Sigmoid colon (tissue), 7 donors: Measurements from ENCODE around the gene RNF169. TPM values are rescaled to one million over a fixed set of nuclear protein-coding genes. Genes with fewer than 3 reads are reported as not detected.
A peak's percentile ranks its signal among the peaks of the same experiment; 100 is the strongest.

Experiments used
- DNase-seq: peaks from one replicate; pipeline ENCODE4 v3.0.0-alpha.2; 2019
- H3K27ac ChIP-seq, 4 donors: fragments of 200-600 bp; sonication (generic); one replicate each; pipeline ENCODE4 v1.5.1; 2016 to 2019; ENCODE audit warnings: mild to moderate bottlenecking in 1 of 4
- H3K27me3 ChIP-seq, 3 donors: fragments of 200-600 bp; sonication (generic); one replicate each; pipeline ENCODE4 v1.5.1; 2019; ENCODE audit warnings: mild to moderate bottlenecking in 1 of 3
- H3K36me3 ChIP-seq, 4 donors: fragments of 200-600 bp; sonication (generic); one replicate each; pipeline ENCODE4 v1.5.1; 2016 to 2019
- H3K4me1 ChIP-seq, 4 donors: fragments of 200-600 bp; sonication (generic); one replicate each; pipeline ENCODE4 v1.5.1; 2017 to 2019
- H3K4me3 ChIP-seq, 4 donors: fragments of 200-600 bp; sonication (generic); one replicate each; pipeline ENCODE4 v1.5.1; 2017 to 2019; ENCODE audit warnings: mild to moderate bottlenecking in 2 of 4, moderate library complexity in 1 of 4
- H3K9me3 ChIP-seq, 4 donors: fragments of 200-600 bp in 3 of 4; sonication (generic) in 3 of 4; one replicate each; pipeline versions ENCODE4 v1.5.1 to v1.6.1; 2013 to 2019
- EP300 ChIP-seq, 4 donors: sonication (generic); formaldehyde crosslinking; IDR thresholded peaks; one replicate each; pipeline ENCODE4 v1.6.1; 2017; ENCODE audit warnings: antibody characterized with exemption in 4 of 4
- POLR2A ChIP-seq, 2 donors: fragments of 450-650 bp; IDR thresholded peaks; one replicate each; pipeline ENCODE4 v1.6.1; 2016; ENCODE audit warnings: antibody characterized with exemption in 2 of 2, mild to moderate bottlenecking in 2 of 2, moderate library complexity in 2 of 2
- POLR2AphosphoS5 ChIP-seq, 4 donors: sonication (generic); formaldehyde crosslinking; IDR thresholded peaks; one replicate each; pipeline ENCODE4 v1.6.1; 2017; ENCODE audit warnings: antibody characterized with exemption in 4 of 4
- WGBS, 2 donors: extraction: QIAGEN DNeasy Blood & Tissue Kit; methylation state at CpG; one replicate each; pipeline ENCODE4 v1.1.7; 2013; 5-methylcytosine and 5-hydroxymethylcytosine counted together
- intact Hi-C: fragments of 100-400 bp; cut with DNase I; formaldehyde crosslinking; loops from one replicate; pipeline ENCODE4 v1.15.1; 2023
- polyA plus RNA-seq, 3 donors: library from polyadenylated mRNA; stranded (reverse); fragments of 200-250 nt; gene quantifications; one replicate each; pipeline ENCODE4 v1.2.3, GENCODE V29; 2013
- total RNA-seq, 4 donors: library from RNA; depleted of rRNA; stranded (reverse); fragments of >200 nt; gene quantifications; one replicate each; pipeline ENCODE4 v1.1.0, GENCODE V29; 2016
- TF ChIP-seq, protein P1 (sequence below), 4 experiments: fragments of 450-650 bp in 3 of 4; fragments of 200-600 bp in 1 of 4; IDR thresholded peaks; one replicate each; pipeline ENCODE4 v1.5.1; 2016 to 2019; ENCODE audit warnings: antibody characterized with exemption in 4 of 4, mild to moderate bottlenecking in 3 of 4, moderate library complexity in 2 of 4
- donor health status: healthy with polysubstance abuse.
- donor health status: Bipolar disorder and iron deficiency.
- donor health status: healthy.

The RNF169 gene
- total and polyA plus RNA-seq, 7 donors = 1.6 to 27.7 (median 20.3) TPM

- no peaks in the 10 kb centered on the region for H3K36me3 ChIP-seq
- WGBS, 2 donors = 79 to 85% methylated on average over 1 of the region's 1 CpG
- TF ChIP-seq EP300 (IDR thresholded peaks at IDR 0.05) (no peak), POLR2AphosphoS5 (IDR thresholded peaks at IDR 0.05) (no peak), POLR2A (IDR thresholded peaks at IDR 0.05) (no peak)
- TF ChIP-seq, protein P1, sequence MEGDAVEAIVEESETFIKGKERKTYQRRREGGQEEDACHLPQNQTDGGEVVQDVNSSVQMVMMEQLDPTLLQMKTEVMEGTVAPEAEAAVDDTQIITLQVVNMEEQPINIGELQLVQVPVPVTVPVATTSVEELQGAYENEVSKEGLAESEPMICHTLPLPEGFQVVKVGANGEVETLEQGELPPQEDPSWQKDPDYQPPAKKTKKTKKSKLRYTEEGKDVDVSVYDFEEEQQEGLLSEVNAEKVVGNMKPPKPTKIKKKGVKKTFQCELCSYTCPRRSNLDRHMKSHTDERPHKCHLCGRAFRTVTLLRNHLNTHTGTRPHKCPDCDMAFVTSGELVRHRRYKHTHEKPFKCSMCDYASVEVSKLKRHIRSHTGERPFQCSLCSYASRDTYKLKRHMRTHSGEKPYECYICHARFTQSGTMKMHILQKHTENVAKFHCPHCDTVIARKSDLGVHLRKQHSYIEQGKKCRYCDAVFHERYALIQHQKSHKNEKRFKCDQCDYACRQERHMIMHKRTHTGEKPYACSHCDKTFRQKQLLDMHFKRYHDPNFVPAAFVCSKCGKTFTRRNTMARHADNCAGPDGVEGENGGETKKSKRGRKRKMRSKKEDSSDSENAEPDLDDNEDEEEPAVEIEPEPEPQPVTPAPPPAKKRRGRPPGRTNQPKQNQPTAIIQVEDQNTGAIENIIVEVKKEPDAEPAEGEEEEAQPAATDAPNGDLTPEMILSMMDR (IDR thresholded peaks at IDR 0.05) = no peak
- H3K4me3 ChIP-seq = no peak overlapping the region
- no peaks in the 10 kb centered on the region for H3K9me3 ChIP-seq
- peaks cover 0 to 14% (median 0%) of the 10 kb centered on the region in 3 donors for H3K27me3 ChIP-seq
- DNase-seq = no peak
- intact Hi-C loops = loop anchor here (10.0 kb wide), 1 partner anchor 480 kb away; no protein-coding TSS in a partner anchor
- no peak overlapping the region for H3K27ac ChIP-seq
- H3K4me1 ChIP-seq = peaks cover 0 to 20% (median 17%) of the 10 kb centered on the region in 4 donors
Observed at GRCh38 chr11:74734559-74734925, 14.1 kb upstream of the RNF169 start.

DNA sequence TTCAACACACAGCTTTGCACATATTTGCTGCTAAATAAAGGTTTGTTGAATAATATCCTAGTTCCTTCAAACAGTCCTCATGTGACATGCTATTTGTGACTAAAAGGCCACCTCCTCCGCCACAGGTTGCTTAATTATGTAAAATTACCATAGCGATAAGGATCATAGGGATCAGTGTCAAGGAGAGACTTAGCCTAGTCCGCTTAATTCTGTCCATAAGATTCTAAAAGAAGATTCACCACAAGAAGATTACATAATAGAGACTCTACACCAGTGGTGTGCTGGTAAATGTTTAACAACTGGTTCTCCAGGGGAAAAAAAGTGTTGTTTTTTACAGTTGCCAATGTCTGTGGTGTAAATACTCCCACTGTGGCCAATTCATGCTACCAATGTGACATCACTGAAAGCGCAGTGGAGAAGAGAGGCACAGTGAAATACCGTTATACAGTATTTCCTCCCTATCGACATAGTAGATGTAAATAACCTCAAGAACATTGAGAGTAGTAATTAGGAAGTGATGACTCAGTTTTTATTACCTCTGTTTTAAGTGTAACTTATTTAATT lies 13.2 kb upstream of the RNF169 start:
- intact Hi-C loops = loop anchor here (5.0 to 10.0 kb wide), 2 partner anchors 143 to 481 kb away; partner anchors contain the start of gene POLD3
- TF ChIP-seq EP300 (IDR thresholded peaks at IDR 0.05) (no peak), POLR2A (IDR thresholded peaks at IDR 0.05) (no peak)
- Histone ChIP-seq H3K27ac (no peak overlapping the region), H3K4me1 (peaks cover 0 to 13% (median 11%) of the 10 kb centered on the region in 4 donors), H3K27me3 (peaks cover 0 to 14% (median 0%) of the 10 kb centered on the region in 3 donors), H3K36me3 (no peaks in the 10 kb centered on the region), H3K4me3 (no peak overlapping the region), H3K9me3 (no peaks in the 10 kb centered on the region)
- no peak for DNase-seq
- WGBS, 2 donors = 63 to 80% methylated on average over 6 of the region's 6 CpGs

GRCh38 chr11:74736031-74736430 lies 12.6 kb upstream of the RNF169 start:
- 89 to 91% methylated on average over 2 of the region's 2 CpGs for WGBS, 2 donors
- H3K27ac ChIP-seq = no peak overlapping the region
- intact Hi-C loops = loop anchor here (5.0 to 10.0 kb wide), 2 partner anchors 144 to 481 kb away; partner anchors contain the start of gene POLD3
- DNase-seq = no peak
- H3K36me3 ChIP-seq = no peaks in the 10 kb centered on the region
- H3K27me3 ChIP-seq = peaks cover 0 to 8% (median 0%) of the 10 kb centered on the region in 3 donors
- peaks cover 0 to 10% (median 7%) of the 10 kb centered on the region in 4 donors for H3K4me1 ChIP-seq
- no peaks in the 10 kb centered on the region for H3K9me3 ChIP-seq
- no peak overlapping the region for H3K4me3 ChIP-seq
- no peak for TF ChIP-seq POLR2A (IDR thresholded peaks at IDR 0.05)
- TF ChIP-seq, protein P1 (IDR thresholded peaks at IDR 0.05) = no peak
- no peak for TF ChIP-seq EP300 (IDR thresholded peaks at IDR 0.05)
- no peak for TF ChIP-seq POLR2AphosphoS5 (IDR thresholded peaks at IDR 0.05)

- Histone ChIP-seq H3K27ac (no peak overlapping the region), H3K27me3 (no peaks in the 10 kb centered on the region), H3K9me3 (no peaks in the 10 kb centered on the region), H3K4me3 (no peak overlapping the region), H3K36me3 (no peaks in the 10 kb centered on the region), H3K4me1 (no peaks in the 10 kb centered on the region)
- intact Hi-C loops = loop anchor here (2.0 to 10.0 kb wide), 5 partner anchors 147 to 485 kb away; partner anchors contain the start of genes LIPT2 and POLD3
- TF ChIP-seq EP300 (IDR thresholded peaks at IDR 0.05) = no peak
- TF ChIP-seq, protein P1 (IDR thresholded peaks at IDR 0.05) = peak; percentile 66 to 92 (median 83)
- no peak for DNase-seq
- WGBS, 2 donors = 13 to 22% methylated on average over 8 of the region's 8 CpGs
Observed at GRCh38 chr11:74739546-74740270, 8.9 kb upstream of the RNF169 start.

- H3K27ac ChIP-seq = no peak overlapping the region
- TF ChIP-seq POLR2AphosphoS5 (IDR thresholded peaks at IDR 0.05) = no peak
- TF ChIP-seq, protein P1 (IDR thresholded peaks at IDR 0.05) = no peak
- no peak for TF ChIP-seq POLR2A (IDR thresholded peaks at IDR 0.05)
- TF ChIP-seq EP300 (IDR thresholded peaks at IDR 0.05) = no peak
- WGBS, 2 donors = 81 to 86% methylated on average over 4 of the region's 4 CpGs
- no peak overlapping the region for H3K4me3 ChIP-seq
- intact Hi-C loops = loop anchor here (5.0 kb wide), 2 partner anchors 250 to 355 kb away; partner anchors contain the start of gene LIPT2
- H3K4me1 ChIP-seq = no peaks in the 10 kb centered on the region
- H3K9me3 ChIP-seq = no peaks in the 10 kb centered on the region
- no peaks in the 10 kb centered on the region for H3K36me3 ChIP-seq
- no peaks in the 10 kb centered on the region for H3K27me3 ChIP-seq
- no peak for DNase-seq
Observed at GRCh38 chr11:74742070-74742469, 6.6 kb upstream of the RNF169 start.
